GM21360 (cell line): ENCODE measurements around the gene C1orf116.
A peak's percentile ranks its signal among the peaks of the same experiment; 100 is the strongest.
"Not testable (repeated sequence)": the region's sequence is repeated elsewhere in the genome, so short reads cannot be mapped to it uniquely, and the experiment has no call there.

Source experiments
- ATAC-seq: cut with Tn5 transposase; IDR thresholded peaks from one replicate; pipeline ENCODE4 v1.9.1; 2021; ENCODE audit warnings: mild to moderate bottlenecking, moderate library complexity; ENCODE audit not compliant: unreplicated experiment

C1orf116 gene

DNA sequence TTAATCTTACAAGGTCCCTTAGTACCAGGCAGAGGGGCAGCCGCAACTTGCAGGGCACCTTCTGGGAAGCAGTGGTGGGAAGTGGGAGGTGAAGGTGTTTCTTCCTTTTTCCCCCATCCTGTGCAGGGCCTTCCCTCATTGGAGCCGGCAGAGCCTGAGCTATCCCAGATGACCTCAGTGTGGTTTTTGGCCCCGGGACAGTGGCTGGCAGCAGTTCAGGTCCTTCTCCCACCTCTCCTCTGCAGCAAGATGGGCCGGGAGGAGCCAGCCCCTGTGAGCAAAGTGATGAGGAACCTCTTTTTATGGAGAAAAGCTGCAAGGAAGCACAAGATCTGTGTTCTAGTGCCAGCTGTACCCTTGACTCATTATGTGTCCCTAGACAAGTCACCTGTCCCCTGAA, 27.3 kb upstream of the C1orf116 start:
- ATAC-seq = no peak

DNA sequence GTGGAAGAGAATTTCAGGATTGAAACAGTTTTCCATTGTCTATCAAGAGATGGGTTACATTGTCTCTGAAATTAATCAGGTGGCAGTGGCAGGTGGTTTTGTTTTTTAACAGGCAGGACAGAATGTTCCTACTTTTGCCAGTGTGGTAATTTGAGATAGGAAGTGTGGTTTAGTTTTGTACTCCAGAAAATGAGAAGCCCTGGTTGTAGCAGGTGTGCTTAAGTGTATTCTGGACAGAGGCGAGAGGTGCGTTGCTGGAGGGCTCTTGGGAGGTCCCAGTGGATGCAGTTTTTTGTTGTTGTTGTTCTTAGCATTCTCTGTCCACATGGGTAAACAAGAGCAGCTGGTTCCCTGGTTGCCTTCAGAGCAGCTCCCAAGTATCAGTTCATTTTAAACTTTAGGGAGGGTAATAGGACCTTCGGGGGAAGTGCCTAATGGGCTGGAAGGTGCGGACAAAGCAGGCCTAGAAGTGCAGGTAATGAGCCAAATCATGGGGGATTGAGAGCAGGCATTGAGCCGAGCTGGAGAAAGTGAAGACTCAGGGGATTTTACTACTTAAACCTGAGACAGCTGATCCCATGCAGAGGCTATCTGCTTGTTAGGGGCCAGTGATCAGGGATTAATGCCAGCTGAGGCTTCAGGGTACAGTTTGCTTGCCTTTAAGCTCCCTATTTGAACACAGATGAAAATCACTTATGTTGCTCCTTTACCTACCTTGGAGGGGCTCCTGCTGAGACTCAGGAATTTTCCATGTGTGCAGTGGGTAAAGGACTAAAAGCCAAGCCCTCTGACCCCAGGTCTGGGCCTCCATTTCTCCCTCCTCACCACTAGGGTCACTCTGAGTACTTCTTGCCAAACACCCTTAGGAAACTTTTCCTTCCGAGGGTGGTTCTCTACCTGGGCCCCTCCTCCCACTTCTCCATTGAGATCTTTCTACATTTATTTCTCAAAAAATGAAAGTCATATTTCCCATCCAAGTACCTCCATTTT, 26.6 kb upstream of the C1orf116 start:
- no peak for ATAC-seq

DNA sequence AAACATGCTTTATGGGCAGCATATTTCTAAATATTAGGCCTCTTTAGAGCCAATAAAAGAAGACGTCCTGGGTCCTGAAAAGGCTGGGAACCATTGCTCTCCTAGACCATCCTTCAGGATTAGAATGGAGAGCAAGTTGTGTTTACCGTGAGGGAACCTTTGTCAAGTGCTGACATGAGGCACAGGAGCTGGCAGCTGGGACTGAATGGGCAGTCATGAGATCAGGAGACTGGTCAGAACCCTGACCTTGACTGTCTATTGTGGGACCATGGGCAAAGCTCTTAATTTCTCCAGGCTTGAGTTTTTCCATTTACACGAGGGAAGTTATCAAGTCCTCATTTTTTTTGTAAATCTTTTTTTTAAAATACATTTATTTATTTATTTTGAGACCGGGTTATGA, 25.7 kb upstream of the C1orf116 start:
- ATAC-seq = no peak

DNA sequence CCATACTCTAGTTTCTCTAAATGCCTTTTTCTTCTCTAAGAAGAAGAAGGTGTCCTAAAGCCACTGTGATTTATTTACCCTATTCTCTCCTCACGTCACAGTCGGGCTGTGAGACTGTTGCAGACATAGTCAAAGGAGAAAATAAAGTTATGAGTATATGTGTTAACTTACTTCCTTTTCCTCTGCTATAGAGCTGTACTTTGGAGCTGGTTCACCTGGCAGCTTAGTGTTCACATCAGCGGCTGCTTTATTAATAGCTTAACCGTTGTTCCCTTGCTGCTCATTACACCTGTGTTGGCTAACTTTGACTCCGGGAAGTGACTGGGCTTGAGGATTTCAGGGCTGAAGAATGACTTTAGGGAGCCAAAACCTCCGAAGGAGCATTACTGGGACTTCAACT, 24.1 kb upstream of the C1orf116 start:
- ATAC-seq = no peak

DNA sequence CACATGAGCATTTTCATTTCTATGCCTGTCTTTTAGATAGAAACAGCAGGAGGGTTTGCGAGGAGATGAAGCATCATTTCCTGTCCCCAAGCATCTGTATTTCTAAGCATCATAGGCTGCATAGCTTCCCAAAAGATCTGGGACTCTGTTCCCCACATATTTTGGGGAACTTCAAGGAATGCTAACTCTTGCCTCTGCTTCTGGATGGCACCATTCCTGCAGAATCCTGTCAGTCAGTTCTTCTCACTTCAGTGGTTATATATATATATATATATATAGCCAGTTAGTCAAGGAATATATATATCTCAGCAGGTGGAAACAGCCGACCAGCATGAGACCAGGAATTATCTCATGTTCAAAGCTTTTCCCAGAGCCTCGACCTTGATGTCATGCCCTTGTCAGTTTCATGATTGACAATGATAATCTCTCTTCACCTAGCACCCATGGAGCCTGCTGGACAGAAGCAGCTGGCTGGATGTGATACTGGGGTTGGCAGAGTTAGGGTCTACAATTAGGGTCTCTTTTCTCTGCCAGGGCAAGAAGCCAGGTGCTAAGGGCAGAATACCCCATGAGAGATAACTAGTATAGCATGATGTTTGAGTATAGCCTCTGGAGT, 22.9 kb upstream of the C1orf116 start:
- ATAC-seq = no peak

DNA sequence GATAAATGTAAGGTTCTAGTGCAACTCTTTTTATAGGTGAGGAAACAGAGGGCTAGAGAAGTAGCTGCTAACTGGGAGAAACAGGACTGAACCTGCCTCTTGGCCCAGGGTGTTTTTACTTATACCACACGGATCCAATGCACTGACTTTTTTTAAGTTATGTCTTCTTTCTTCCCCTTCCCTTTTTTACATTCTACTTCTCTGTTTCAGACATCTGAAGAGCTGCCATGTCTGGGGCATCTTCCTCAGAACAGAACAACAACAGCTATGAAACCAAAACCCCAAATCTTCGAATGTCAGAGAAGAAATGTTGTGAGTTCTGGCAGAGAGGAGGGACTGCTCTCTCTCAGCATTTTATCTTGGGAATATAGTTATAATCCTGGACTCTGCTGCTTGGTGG, 21.9 kb upstream of the C1orf116 start:
- ATAC-seq = no peak

DNA sequence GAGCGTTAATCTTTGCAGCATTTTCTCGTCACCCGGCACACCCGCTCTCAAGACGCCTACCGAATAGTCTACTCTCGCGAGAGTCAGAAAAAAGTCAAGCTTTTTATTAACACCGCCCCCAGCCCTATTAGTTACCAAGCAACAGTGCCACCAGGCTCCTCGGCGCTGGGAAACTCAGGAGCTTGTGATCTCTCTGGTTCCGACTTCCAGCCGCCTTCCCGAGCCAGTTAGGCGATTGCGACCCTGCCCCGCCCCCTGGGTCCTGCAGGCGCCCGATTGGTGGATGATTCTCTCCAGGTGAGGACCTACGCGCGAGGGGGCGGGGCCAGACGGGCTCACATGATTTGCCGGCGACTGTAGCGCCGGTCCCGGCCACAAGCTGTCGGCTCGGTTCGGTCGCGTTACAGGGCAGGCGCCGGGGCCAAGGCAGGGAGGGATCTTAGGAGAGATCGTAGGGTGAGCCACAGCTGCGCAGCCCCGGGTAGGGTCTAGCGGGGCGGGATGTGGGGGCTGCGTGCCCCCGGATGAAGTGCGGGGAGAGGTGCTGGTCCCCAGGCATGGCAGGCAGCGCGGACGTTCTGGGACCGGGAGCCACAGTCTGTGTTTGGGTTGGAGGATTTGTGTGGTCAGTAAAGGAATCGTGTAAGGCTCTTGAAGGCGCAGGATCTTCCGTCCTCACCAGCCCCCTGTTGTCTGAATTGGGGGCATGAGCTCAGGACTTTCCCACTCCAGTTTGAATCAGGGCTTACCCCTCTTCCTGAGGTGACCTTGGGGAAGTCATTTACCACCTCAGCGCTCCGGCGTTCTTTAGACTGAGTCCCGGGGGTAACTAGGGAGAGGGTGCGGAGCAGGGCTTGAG, 20.6 kb upstream of the C1orf116 start, which contains the start of gene PFKFB2:
TSS of gene PFKFB2 (plus strand) at position 365 of the 859 bp plus-strand sequence. CDS start 1,443 bp downstream, outside the sequence.
- ATAC-seq = peak; percentile 74

DNA sequence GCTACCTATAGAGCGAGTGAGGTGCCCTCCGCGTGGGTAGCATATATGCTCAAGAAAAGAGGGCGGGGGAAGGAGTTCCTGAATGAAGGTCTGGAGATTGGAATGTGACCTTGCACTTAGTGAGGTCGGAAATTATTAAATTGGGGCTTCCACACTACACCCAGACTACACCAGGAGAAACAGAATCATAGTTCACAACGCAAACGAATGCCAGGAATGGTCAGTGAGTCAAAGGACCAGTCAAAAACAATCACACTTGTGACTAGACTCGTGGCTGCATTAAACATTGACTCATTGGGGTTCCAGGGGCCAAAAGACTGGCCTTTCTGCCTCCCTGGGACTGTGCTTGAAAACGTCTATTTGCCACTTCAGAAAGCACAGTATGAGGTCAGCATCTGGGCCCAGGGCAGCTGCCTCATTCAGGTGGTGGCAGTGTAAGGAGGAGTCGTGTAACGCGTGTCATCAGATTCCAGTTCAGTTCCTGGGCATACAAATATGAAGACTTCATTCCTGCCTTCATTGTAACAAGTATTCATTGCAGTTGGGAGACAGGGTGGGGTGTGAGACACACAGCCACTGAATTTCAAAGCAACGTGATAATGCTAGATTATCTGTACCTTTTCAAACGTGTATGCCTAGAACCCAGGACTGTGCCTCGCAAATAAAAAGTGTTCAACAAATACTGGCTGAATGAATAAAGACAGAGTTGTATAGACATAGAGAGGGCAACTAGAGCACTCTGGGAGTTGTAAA, 18.8 kb upstream of the C1orf116 start, which contains the start of gene YOD1:
TSS of gene YOD1 (minus strand) at position 18 of the 753 bp plus-strand sequence. CDS start 178 bp downstream, outside the sequence.
- no peak for ATAC-seq

DNA sequence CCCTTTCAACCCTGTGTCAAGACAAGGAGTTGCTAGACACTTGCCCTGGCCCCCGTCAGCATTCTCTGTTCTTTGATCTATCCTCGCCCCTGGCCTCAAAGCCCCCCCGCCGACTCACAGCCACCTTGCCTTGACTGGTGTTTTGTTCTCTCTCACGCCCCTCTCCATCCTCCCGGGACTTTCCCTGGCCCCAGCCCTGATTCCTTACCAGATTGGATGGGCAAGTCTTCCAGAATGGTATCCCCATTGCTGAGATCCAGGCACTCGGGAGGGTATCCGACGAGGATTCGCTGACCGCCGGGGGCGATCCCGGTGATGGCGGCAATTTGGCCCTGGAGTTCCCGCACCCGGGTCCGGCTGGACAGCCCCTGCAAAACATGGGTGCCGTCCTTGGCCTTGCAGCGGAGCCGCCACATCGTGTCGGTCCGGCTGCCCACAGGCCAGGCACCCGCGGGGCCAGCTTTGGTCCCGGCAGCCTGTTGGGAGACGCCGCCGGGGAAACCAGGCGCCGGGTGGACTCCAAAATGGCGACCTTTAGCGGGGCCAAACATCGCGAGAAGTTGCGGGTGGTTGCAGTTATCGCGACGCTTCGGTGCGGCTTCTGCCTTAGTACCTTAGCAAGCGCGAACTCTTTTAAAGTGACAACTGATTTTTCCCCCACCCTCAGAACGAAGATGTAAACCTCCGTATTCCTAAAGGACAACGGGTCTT, 18.1 kb upstream of the C1orf116 start:
- no peak for ATAC-seq

DNA sequence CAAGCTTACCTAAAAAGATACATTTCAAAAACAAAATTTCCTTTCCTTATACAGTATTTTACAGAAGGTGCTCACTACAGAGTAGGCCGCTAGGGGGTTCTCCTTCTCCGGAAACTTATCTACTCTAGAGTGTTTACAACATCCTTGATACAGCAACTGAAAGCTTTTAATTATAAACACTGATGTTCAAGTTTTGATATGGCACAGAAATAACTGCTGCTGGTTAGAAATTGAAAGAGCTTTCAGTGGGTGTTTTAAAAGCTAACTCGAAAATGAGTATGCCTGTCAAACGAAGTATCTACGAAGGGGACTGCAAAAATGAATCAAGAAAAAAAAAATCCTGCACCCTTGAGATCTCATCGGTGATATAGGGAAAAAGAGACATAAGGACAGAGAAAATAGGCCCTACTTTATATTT, 17.4 kb upstream of the C1orf116 start:
- no peak for ATAC-seq

DNA sequence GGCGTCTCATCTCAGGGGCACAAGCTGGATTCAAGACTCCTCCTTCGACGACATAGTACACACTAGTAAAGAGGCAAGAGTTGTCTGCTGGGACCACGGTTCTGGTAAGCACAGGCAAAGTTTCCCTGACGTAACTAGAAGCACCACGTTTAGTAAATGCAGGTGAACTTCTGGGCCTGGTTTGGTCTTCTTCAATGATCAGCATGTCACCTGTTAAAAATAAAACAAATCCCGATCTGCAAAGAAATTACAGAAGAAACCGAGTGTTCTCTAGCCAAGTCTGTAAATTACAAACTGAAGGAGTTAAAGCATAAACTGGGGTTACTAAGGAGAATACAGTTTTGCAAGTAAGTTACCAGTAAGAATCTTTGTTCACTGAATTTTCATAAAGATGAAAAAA, 17.0 kb upstream of the C1orf116 start:
- ATAC-seq = no peak

DNA sequence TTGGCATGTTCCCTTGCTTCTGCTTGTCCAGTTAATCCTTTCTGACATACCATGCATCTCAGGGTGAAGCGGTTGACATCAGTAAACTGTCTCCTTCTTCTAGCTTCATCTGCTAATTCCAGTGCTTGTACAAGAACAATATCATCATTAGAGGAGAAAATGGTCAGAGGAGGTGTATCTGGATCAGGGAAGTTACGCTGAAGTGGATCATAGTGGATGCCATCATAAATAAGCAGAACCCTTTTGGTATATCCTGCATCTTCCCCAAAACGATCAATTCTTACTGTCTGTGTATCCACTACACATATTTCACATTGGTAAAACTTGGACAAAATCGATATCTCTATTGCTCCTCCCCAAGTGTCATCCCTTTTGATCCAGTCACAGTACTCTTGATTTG, 16.5 kb upstream of the C1orf116 start:
- ATAC-seq = no peak

DNA sequence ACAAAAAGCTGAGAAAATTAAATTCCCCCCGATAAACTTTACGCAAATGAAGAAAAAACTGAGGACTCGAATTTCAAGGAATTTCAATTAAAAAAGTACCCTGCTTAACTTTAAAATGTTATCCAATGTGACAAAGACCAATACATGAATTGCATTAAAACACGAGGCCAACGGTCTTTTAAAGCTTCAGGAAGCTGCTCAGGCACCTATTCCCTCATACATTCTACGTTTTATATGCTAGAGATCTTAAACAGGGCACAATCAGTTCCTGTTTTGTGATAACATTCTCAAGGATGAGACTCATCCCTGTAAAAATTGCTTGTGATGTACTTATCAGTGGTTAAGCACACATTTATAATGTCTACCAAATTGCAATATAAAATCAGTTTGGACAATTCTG, 15.5 kb upstream of the C1orf116 start:
- no peak for ATAC-seq

DNA sequence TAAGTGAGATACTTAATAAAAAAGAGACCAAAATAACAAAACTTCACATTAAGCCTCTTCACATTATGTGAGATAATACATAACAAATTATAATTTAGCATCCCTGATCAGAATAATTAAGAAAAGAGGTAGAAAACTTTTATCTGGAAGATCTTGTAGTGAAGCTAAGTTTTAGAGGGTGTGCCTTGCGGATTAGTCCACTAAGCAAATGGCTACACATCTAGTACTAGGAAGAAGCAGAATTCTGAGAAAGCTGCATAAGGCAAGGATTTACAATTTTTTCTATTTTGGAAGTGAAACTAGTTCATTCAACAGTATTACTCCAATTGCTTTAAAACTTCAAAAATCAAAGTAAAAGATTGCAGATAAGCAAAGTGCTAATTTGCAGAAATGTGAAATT, 14.9 kb upstream of the C1orf116 start:
- no peak for ATAC-seq

DNA sequence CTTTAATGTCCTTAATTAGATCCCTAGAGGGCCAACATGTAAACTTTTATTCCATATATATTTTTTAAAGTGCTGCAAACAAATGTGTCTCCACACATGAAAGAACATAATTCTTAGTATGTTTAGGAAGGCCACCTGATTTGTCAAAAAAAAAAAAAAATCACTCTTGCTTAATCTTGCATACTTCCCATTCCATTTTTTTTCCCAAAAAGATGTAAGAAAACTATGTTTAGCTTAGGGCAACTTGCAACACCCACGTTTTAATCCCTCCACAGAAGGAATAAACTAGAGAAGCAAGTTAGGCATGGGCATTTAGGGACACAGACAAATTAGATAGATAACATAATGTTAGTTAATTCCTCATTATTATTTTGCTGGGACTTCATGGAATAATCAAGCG, 12.9 kb upstream of the C1orf116 start:
- no peak for ATAC-seq

DNA sequence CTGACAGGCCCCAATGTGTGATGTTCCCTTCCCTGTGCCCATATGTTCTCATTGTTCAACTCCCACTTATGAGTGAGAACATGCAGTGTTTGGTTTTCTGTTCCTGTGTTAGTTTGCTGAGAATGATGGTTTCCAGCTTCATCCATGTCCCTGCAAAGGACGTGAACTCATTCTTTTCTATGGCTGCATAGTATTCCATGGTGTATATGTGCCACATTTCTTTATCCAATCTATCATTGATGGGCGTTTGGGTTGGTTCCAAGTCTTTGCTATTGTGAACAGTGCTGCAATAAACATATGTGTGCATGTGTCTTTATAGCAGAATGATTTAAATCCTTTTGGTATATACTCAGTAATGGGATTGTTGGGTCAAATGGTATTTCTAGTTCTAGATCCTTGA, 8.8 kb upstream of the C1orf116 start:
- ATAC-seq = not testable (repeated sequence)

DNA sequence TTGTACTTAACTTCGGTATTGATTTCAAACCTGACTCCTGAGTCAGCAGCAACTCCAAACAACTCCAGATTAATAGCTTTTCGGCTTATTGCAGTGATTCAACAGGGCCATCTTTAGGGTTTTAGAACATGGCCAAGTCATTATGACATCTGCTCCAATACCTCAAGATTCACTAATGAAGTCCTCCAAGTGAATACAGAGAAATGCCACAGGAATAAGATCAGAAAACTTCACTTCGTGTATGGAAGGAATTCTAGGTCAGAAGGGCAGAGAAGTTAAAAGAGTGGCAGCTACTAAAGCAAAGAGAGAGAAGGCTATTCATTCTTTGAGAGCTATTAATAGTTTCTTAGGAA, 7.6 kb upstream of the C1orf116 start:
- ATAC-seq = no peak

DNA sequence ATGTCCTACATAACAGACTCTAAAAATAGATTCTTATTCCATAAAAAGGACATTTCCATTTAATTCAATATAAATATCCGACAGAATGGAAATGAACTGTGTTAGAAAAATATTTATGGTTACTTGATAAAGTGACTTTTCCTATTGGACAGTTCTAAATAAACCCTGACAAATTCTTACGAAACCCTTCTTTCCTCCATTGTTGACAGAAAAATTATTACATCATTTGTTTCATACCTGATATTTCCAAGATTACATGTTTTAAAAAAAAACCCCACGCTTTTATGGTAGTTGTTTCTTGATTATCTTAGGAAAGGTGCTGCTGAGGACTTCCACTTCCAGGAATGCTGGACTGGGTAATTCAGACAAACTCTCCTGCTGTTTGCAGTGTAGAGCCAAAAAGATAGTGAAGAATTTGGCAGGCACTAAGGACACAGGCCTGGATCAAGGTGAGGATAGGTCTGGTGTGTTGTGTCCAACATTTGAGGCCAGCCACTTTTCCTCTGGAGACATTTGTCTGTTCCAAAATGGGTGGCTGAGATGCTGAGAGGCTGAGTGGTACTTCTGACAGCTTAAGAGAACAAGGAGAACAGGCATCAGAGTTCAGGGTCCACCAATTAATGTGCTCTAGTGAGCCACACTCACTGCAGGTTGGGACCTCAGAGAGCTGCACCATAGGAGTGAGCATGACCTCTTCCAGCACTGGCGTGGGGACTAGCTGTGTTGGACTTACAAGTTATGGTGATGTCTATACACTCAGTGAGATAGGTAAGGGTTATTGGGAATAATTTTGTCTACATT, 7.0 kb upstream of the C1orf116 start:
- ATAC-seq = no peak

DNA sequence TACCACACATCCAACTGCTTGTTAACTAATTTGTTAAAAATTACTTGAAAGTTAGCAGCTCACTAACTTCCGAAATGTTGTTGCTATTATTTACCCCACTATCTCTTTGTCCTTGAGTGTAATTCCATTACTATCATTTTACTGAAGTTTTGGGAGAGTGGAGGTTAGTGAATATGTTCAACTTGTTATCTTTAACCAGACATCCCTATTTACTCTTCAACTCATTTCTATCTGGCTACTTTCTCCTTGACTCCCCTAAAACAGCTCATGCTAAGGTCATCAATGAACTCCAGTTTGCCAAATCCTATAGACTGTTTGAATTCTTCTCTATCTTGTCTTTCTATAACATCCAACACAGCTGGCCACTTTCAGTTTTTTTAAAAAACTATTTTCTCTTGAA, 4.3 kb upstream of the C1orf116 start:
- no peak for ATAC-seq
